ENCODE data around the gene THBD.

THBD gene

GRCh38 chr20:23084845-23085365, 35.4 kb upstream of the THBD start:
- no peak for DNase-seq (ENCODE audit: low read depth)

DNA sequence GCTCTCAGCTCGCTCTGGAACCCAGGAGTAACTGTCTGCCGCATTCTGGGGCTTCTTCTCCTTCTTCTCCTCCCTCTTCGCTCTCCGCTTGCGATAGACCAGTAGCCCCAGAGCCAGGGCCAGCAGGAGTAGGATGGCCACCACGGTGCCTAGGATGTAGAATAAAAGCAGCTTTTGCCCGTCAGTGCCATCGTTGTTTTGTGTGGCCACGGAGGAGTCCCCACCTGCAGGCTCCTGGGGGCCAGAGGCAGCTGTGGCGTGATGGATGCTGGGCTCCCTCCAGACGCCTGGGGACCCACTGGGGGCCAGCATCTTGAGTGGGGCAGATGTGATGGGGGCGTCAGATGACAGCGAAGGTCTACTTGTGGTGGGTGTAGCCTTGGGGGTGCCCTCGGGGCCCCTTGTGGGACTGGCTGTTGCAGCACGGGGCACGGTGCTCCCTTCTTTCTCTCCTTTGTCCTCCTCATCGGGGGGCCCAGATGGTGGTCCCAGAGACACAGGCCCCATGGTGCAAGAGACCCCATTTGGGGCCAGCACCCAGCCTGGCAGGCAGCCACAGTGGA, 34.9 kb upstream of the THBD start:
- DNase-seq (ENCODE audit: low read depth), result no peak

GRCh38 chr20:23083553-23084220, 34.2 kb upstream of the THBD start:
- no peak for DNase-seq (ENCODE audit: low read depth)

DNA sequence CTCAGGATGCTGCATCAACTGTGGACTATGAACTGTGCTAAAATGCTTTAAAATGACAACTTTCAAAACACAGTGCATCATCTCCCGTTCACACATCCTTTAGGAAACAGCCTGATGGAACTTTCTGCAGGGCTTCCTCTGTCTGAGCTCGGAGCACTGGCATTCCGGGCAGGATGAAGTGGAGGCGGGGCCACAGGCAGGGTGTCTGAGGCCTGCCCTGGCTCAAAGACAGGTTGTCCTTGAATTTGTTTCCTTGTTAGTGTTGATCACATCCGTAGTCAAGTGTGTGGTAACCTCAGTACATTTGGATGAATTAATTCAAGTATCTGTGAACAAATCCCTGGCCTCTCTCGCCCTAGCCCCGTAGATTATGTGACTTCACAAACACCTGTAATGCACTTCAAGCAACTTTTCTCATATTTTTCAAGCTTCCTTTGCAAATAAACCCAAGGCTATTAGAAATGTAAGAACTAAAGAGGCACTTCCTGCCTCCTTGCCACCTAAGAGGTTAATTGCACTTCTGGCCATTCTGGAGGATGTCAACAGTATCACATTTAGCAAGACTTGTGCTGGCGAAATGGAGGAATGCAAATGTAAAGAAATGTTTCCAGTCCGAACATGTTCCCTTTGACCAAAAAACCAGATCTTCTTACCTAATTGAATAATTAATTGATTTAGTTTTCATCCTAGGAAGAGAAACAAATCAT, 33.5 kb upstream of the THBD start:
- no peak for DNase-seq (ENCODE audit: low read depth)

GRCh38 chr20:23081263-23081819, 31.9 kb upstream of the THBD start:
- no peak for DNase-seq (ENCODE audit: low read depth)

DNA sequence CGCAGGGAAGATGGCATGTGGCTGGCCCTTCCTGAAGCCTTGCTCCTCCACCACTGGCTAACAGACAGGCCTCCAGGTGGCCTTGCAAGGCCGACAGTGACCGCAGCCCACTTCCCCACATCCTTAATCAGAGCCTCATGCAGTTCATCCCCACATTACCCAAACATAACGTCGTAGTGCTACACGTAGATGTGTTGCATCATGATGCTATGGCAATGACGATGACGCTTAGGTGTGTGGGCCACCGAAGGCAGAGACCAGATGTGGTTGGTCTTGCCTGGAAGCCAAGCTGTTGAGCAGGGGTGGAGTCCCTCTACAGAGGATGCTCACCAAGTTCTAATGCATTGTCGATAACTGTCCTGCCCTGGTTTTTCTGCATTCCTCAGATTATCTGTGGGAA, 31.0 kb upstream of the THBD start:
- DNase-seq (ENCODE audit: low read depth), result no peak

- no peak for DNase-seq (ENCODE audit: low read depth)
Measured at GRCh38 chr20:23079926-23080325, 30.5 kb upstream of the THBD start.

DNA sequence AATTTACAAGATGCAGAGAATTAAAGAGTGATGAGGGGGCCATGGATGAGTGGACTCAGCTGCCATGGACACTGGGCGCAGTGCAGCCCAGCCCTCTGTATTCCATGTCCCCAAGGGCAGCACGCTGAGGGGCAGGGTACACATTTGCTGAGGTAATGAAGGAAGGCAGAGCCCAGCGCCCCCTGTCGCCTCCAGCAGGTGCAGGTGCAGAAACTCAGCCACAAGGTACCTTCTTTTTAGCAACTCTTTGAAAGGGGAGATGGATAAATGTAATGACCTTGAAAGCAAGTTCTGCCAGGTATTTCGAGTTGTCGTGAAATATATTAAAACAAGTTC, 29.5 kb upstream of the THBD start:
- DNase-seq (ENCODE audit: low read depth), result no peak

DNA sequence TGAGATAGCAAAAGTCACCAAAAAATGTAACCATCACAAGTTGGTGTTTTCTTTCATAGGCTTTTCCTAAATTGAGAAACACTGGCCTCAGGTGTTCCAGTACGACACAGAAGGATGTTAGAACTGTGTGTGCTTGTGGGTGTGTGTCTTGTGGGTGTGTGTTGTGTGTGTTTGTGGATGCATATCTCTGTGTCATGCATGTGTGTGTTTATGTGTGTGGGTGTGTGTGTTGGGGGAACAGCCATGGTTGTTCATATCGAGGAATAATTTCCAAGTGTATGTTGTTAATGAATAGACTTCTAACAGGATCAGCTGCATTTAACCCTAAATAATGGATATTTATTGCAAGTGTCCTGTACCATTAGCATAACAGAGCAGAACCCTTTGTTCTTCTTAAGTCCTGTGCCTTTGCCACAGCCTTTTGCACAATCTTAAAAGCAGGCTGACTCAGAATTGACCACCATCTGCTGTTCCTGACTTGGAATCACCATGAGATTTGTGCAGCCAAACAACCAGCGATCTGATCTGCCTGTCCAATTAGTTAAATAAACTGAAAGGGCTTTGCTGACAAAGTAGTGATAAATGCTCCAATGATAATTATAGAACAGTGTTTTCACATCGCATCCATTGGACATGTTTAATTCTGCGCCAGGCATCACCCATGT, 29.0 kb upstream of the THBD start:
- DNase-seq (ENCODE audit: low read depth), result no peak

DNA sequence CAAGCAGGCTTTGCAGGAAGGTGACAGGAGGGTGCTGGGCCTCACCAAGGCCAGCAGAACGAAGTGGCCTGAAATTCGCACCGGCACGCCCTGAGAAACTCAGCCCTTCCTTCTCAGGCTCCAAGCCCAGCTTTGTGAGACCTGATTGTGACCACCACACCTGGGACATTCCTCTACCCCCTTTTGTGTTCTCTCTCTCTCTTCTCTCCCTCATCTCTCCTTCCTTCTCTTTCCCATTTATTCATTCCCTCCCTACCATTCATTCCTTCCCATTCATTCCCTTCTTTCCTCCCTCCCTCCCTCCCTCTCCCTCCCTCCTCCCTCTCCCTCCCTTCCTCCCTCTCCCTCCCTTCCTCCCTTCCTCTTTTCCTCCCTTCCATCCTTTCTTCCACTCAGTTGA, 27.8 kb upstream of the THBD start:
- no peak for DNase-seq (ENCODE audit: low read depth)

GRCh38 chr20:23074052-23074451, 24.6 kb upstream of the THBD start:
- no peak for DNase-seq (ENCODE audit: low read depth)

- no peak for DNase-seq (ENCODE audit: low read depth)
Measured at GRCh38 chr20:23072892-23073586, 23.6 kb upstream of the THBD start.

DNA sequence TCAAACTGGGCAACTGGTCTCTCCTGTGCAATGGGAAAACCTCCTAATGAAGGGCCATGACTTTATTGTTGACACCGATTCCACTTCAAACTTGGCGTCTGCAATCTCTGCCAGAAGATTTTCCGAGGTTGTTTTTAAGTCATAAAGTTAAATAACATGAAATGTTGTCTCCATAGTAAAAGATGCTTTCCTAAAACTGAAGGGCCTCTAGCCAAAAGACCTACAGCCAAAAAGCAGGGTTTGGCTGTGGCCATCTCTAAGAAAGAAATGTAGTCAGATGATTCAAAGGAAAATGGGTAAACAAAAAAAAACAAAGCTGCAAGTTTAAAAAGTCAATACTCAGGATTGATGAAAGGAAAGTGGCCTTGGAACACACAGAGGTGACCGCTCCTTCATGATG, 22.5 kb upstream of the THBD start:
- no peak for DNase-seq (ENCODE audit: low read depth)

GRCh38 chr20:23071398-23071797, 21.9 kb upstream of the THBD start:
- DNase-seq (ENCODE audit: low read depth), result no peak

DNA sequence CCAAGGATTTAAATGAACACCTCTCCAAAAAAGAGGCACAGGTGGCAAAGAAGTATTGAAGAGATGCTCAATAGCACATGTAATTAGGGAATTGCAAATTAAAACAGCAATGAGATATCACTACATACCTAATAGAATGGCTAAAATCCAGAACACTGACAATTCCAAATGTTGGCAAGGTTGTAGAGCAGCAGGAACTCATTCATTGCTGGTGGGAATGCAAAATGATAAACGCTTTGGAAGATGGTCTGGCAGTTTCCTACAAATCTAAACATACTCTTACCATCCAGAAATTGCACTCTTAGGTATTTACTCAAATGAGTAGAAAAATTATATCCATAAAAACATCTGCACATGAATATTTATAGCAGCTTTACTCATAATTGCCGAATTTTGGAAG, 19.6 kb upstream of the THBD start:
- DNase-seq (ENCODE audit: low read depth), result no peak

GRCh38 chr20:23068283-23068682, 18.8 kb upstream of the THBD start:
- no peak for DNase-seq (ENCODE audit: low read depth)

- DNase-seq (ENCODE audit: low read depth), result no peak
Measured at GRCh38 chr20:23066772-23067171, 17.3 kb upstream of the THBD start.

GRCh38 chr20:23065266-23066201, 16.1 kb upstream of the THBD start:
- DNase-seq (ENCODE audit: low read depth), result no peak

DNA sequence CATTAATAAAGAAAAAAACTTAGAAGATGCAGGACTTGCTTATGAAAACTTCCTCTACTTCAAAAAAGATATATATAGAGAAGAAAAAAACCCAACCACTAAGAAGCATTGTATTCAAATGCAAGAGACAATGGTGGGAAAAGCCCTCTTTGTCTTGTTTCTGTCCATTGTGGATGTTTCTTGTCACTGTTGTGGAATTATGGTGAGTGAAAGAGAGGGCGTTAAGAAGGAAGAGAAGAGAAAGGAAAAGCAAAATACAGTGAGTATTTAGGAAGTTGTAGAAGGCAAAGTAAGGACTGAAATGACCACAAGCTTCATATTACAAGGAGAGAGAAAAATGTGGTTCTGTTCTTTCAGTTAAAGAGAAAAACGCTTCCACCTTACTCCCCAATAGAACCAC, 14.1 kb upstream of the THBD start:
- no peak for DNase-seq (ENCODE audit: low read depth)

- DNase-seq (ENCODE audit: low read depth), result no peak
Measured at GRCh38 chr20:23063168-23063567, 13.7 kb upstream of the THBD start.

DNA sequence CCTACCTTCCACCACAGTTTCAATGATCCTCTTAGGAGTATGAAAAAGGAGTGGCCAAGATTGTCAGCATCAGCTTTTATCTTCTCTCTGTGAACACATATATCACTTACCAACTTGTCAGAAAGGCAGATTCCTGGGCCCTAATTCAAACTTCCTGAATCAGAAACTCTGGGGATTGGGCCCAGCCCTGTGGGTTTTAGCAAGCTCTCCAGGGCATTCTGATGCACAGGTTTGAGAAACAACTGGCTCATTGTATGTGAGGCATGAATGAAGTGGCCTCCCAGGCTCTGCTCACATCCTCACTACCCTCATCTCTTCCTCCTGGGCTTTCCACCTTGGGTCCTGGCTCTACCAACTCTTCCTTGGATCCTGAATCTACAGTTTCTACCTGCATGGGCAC, 13.2 kb upstream of the THBD start:
- no peak for DNase-seq (ENCODE audit: low read depth)
